HCT116 (cell line): Measurements from ENCODE around the gene SRL.

Experiments used
- EGR1 ChIP-seq: IDR thresholded peaks from 2 replicates; pipeline ENCODE4 v1.6.1; 2012; ENCODE audit warnings: low read depth
- ELF1 ChIP-seq: IDR thresholded peaks from 2 replicates; pipeline ENCODE4 v1.6.1; 2012; ENCODE audit warnings: low read depth, borderline replicate concordance
- EZH2phosphoT487 ChIP-seq: fragments of 200-600 bp; IDR thresholded peaks from 2 replicates; pipeline ENCODE4 v1.6.1; 2018; ENCODE audit warnings: antibody characterized with exemption, borderline replicate concordance
- JUND ChIP-seq: IDR thresholded peaks from 2 replicates; pipeline ENCODE4 v1.6.1; 2012
- POLR2A ChIP-seq: IDR thresholded peaks from 2 replicates; pipeline ENCODE4 v1.7.0; 2011; ENCODE audit warnings: borderline replicate concordance; ENCODE audit not compliant: insufficient read depth, insufficient read length; ENCODE audit errors: extremely low read depth
- POLR2AphosphoS5 ChIP-seq: IDR thresholded peaks from 2 replicates; pipeline ENCODE4 v1.6.1; 2011; ENCODE audit warnings: mild to moderate bottlenecking, low read depth, low read length, moderate library complexity
- RAD21 ChIP-seq: IDR thresholded peaks from 2 replicates; pipeline ENCODE4 v1.6.1; 2012; ENCODE audit warnings: low read depth, mild to moderate bottlenecking
- SIN3A ChIP-seq: IDR thresholded peaks from 2 replicates; pipeline ENCODE4 v1.6.1; 2012; ENCODE audit warnings: low read depth
- YY1 ChIP-seq: IDR thresholded peaks from 2 replicates; pipeline ENCODE4 v1.6.1; 2011; ENCODE audit warnings: low read length, low read depth, moderate library complexity, mild to moderate bottlenecking; ENCODE audit not compliant: insufficient replicate concordance; ENCODE audit errors: extremely low read depth
- ZFX ChIP-seq: fragments of 450-650 bp; IDR thresholded peaks from 2 replicates; pipeline ENCODE4 v1.6.1; 2017
- TF ChIP-seq, protein P1 (sequence below): IDR thresholded peaks from 2 replicates; pipeline ENCODE4 v1.6.1; 2012; ENCODE audit warnings: low read depth
- TF ChIP-seq, protein P2 (sequence below), 3 experiments: fragments of 200-600 bp in 1 of 3; sonication (generic) in 1 of 3; IDR thresholded peaks in 2 of 3; conservative IDR thresholded peaks in 1 of 3; 2 replicates each; pipeline ENCODE4 v1.5.1; 2012 to 2017; ENCODE audit warnings: low read depth in 2 of 3, low read length in 2 of 3, antibody characterized with exemption in 1 of 3, borderline replicate concordance in 1 of 3, control low read depth in 1 of 3, mild to moderate bottlenecking in 1 of 3, mixed read lengths in 1 of 3, mixed run types in 1 of 3, moderate library complexity in 1 of 3; ENCODE audit not compliant: insufficient read depth in 1 of 3
- TF ChIP-seq, protein P3 (sequence below): IDR thresholded peaks from 2 replicates; pipeline ENCODE4 v1.6.1; 2012

DNA sequence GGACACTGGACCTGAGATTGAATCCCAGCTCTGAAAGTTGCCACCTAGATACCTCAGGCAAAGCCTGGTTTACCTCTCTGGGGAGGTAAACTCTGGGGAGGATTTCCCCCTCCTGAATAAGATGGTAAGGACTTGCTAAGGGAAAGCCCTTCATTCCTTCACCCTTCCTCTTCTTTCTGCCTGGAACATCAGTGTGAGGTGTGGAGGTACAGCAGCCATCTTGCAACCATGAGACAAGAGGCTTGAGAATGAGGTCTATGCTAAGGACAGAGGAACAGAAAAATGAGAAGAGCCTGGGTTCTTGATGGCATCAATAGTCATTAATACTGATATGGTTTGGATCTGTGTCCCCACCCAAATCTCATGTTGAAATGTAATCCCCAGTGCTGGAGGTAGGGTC, 101.9 kb downstream of the SRL start:
- TF ChIP-seq, protein P1, sequence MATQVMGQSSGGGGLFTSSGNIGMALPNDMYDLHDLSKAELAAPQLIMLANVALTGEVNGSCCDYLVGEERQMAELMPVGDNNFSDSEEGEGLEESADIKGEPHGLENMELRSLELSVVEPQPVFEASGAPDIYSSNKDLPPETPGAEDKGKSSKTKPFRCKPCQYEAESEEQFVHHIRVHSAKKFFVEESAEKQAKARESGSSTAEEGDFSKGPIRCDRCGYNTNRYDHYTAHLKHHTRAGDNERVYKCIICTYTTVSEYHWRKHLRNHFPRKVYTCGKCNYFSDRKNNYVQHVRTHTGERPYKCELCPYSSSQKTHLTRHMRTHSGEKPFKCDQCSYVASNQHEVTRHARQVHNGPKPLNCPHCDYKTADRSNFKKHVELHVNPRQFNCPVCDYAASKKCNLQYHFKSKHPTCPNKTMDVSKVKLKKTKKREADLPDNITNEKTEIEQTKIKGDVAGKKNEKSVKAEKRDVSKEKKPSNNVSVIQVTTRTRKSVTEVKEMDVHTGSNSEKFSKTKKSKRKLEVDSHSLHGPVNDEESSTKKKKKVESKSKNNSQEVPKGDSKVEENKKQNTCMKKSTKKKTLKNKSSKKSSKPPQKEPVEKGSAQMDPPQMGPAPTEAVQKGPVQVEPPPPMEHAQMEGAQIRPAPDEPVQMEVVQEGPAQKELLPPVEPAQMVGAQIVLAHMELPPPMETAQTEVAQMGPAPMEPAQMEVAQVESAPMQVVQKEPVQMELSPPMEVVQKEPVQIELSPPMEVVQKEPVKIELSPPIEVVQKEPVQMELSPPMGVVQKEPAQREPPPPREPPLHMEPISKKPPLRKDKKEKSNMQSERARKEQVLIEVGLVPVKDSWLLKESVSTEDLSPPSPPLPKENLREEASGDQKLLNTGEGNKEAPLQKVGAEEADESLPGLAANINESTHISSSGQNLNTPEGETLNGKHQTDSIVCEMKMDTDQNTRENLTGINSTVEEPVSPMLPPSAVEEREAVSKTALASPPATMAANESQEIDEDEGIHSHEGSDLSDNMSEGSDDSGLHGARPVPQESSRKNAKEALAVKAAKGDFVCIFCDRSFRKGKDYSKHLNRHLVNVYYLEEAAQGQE: no peak
- no peak for TF ChIP-seq ZFX
- no peak for TF ChIP-seq RAD21
- TF ChIP-seq, protein P2, sequence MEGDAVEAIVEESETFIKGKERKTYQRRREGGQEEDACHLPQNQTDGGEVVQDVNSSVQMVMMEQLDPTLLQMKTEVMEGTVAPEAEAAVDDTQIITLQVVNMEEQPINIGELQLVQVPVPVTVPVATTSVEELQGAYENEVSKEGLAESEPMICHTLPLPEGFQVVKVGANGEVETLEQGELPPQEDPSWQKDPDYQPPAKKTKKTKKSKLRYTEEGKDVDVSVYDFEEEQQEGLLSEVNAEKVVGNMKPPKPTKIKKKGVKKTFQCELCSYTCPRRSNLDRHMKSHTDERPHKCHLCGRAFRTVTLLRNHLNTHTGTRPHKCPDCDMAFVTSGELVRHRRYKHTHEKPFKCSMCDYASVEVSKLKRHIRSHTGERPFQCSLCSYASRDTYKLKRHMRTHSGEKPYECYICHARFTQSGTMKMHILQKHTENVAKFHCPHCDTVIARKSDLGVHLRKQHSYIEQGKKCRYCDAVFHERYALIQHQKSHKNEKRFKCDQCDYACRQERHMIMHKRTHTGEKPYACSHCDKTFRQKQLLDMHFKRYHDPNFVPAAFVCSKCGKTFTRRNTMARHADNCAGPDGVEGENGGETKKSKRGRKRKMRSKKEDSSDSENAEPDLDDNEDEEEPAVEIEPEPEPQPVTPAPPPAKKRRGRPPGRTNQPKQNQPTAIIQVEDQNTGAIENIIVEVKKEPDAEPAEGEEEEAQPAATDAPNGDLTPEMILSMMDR (IDR thresholded peaks at IDR 0.05 in 2 of 3, conservative IDR thresholded peaks at IDR 0.05 in 1 of 3; ENCODE audit: borderline replicate concordance in 1 of 3, insufficient read depth in 1 of 3, low read depth in 2 of 3, low read length in 2 of 3): no peak
- TF ChIP-seq EZH2phosphoT487: no peak
- TF ChIP-seq, protein P3, sequence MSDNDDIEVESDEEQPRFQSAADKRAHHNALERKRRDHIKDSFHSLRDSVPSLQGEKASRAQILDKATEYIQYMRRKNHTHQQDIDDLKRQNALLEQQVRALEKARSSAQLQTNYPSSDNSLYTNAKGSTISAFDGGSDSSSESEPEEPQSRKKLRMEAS: no peak
- TF ChIP-seq JUND: no peak
- TF ChIP-seq POLR2A: no peak
- no peak for TF ChIP-seq POLR2AphosphoS5
- no peak for TF ChIP-seq ELF1
- TF ChIP-seq SIN3A: no peak
- TF ChIP-seq YY1: no peak
- no peak for TF ChIP-seq EGR1
